Ureter (tissue), 1 donor: ENCODE results near the gene PGS1. TPM values are rescaled to one million over a fixed set of nuclear protein-coding genes. Genes with fewer than 3 reads are reported as not detected.

Source experiments
- DNase-seq: peaks from one replicate; pipeline ENCODE4 v3.0.0-alpha.2; 2020; ENCODE audit warnings: low spot score
- total RNA-seq: library from RNA; stranded (reverse); gene quantifications from one replicate; pipeline ENCODE4 v1.2.4, GENCODE V29; 2023
- donor health status: DM: yes; HTN: yes; CAD: no.

PGS1 gene
- total RNA-seq, 1 donor from 2014 or later, result 73.2 TPM

DNA sequence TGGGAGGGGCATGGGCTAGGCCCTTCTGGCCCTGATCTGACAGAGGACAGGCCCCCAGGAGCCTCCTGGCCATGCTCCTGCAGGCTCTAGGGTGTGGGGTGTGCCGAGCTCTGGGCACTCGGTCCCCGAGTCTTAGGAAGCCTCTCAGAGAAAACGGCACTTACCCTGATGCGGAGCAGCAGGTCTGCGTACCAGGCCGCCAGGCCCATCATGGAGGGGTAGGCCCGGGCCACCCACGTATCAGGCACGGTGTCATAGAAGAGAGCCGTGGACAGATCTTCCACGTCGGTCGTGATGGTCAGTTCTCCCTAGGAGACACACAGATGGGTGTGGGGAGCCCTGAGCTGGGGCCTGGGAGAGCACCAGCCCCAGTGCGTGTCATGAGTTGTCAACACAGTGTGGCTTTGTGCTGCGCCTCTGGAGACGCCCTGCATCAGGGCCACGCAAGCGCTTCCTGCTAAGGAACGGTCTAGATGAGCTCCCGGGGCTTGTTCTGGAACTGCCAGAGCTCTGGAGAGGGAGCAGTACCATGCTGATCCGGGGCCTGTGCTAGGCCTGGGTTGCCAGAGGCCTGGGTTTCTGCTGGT is 47.9 kb downstream of the PGS1 start:
- DNase-seq, result no peak

DNA sequence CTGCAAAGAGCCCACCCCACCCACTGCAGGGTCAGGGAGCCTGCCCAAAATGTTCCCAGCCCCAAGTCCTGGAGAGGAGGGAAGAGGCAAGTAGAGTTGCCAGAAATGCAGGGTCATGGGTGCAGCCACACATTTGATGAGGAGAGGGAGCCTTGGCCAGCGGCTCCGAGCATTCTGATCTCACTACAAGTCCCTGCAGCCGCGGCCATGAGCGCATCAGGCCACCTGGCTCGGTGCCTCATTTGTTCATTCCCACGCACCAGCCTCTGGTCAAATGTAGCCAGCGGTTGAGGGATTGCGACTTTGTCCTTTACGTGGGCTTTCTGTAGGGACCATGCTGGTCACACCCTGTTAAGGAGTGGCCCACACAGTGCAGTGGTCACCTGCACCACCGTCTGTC is 48.7 kb downstream of the PGS1 start:
- no peak for DNase-seq

DNA sequence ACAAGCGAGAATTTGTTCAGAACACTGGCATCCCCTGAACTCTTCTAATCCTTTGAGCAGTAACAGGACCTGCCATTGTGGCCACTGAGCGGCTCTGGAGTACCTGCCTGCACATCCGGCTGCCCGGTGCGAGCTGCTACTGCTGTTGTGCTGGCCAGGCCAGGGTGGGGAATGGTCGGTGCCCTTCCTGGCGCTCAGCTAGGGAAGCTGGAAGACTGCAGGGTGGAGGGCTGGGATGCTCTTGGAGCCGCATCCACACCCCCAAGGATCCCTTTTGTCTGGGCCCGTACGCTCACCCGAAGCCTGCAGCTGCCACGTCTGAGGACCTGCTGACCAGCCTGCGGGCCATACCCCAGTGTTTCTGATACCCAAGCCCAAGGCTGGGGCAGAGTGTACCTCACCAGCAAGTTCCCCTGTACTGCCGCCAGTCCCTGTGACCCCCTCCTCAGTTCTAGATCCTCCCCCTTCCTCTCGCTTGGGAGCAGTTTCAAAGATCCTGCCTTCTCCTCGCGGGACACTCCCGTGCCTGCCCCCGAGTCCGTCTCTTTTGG is 49.7 kb downstream of the PGS1 start:
- DNase-seq, result no peak

DNA sequence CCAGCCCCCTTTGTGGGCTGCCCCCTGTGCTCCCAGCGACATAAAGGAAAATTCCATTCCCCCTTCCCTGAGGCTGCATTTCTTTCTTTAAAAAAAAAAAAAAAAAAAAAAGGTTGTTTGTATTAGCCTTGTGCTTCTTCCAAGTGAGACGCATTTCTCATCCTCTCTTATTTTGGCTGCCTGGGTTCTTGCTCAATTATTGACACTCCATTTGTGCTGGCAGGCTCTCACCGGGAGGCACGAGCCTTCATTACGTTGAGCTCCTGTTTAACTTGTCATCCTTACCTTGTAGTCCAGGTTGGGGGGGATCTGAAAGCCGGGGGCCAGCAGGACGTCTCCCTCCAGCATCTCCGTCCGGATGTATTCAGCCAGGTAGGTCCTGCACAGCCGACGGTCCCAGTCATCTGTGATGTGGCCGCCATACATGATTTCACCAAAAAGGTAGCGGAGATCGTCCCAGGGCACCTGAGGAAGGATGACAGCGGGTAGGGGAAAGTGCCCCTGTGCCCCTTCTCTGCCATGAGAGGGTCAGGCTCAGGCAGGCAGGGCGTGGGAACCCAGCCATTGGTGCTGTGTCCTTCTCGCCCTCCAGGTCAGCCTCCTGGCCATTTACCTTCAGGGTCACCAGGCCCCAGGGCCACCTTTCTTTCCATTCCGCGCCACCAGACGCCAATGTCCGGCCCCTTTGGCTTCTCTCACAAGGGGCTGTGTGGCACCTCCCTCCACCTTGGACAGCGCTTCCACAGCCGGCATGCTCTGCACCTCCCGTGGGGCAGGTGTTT is 50.6 kb downstream of the PGS1 start:
- DNase-seq, result no peak

GRCh38 chr17:78429618-78429995 is 51.2 kb downstream of the PGS1 start:
- no peak for DNase-seq

DNA sequence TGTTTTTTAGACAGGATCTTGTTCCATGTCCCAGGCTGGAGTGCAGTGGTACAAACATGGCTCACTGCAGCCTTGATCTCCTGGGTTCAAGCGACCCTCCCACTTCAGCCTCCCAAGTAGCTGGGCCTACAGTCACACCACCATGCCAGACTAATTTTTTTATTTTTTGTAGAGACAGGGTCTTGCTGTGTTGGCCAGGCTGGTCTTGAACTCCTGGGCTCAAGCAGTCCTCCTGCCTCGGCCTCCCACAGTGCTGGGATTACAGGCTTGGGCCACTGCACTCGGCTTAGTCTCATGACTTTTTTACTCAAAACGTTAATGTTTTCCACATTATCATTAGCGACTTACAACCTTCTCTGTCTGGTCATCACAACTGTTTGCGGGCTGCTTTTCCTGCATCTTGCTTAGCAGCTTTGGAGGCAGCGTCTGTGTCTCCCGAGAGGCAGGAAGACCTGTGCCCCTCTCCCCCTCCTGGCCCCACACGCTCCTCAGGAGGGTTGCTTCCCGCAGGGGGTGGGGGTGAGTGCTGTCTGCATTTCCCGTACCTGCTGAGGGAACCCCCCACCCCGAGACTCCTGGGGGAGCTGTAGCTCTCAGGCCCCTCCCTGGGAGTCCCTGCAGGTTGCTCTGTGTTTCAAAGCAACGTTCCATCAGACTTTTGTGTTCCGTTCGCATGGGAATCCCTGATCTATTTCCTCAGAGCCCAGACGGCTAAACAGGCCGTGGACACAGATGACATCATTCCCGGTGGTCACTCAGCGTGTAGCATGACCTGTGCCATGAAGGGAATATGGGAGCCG is 52.6 kb downstream of the PGS1 start:
- DNase-seq, result no peak

DNA sequence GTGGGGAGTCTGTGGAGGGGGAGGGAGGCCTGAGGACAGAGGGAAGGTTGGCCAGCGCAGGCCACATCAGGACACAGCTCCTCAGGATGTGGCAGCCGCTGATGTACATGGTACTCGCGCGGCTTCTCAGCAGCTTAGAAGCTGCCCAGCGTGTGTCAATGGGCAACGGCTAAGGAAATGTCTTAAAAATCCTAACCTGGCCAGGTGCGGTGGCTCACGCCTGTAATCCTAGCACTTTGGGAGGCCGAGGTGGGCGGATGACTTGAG is 53.2 kb downstream of the PGS1 start:
- DNase-seq, result no peak

GRCh38 chr17:78432226-78433012 is 54.0 kb downstream of the PGS1 start:
- no peak for DNase-seq

- DNase-seq, result no peak
These were observed 54.7 kb downstream of the PGS1 start for GRCh38 chr17:78433013-78433727.

DNA sequence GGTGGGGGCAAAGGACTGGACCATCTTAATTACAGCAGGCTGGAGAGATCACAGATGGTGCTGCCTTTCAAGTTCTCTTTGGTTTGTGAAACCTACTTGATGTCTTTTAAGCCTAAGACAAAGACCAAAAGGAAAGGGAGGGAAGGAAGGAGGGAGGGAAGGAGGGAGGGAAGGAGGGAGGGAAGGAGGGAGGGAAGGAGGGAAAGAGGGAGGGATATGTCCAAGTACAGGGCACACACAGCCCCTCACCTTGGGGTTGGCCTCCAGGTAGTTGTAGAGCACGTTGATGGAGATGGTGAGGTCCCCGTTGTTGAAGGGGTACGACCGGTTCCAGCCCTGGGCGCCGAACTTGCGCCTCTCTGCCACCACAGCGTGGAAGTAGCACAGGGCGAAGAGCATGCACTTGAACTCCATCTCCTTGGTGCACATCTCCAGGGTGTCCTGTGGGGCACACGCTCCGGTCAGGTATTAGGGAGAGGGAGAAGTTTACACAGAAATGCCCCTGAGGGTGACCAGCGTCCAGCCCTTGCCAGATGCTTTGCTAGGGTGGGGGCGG is 55.4 kb downstream of the PGS1 start:
- DNase-seq, result no peak

- DNase-seq, result no peak
These were observed 56.2 kb downstream of the PGS1 start for GRCh38 chr17:78434455-78435329.

- DNase-seq, result no peak
These were observed 57.0 kb downstream of the PGS1 start for GRCh38 chr17:78435330-78436005.

DNA sequence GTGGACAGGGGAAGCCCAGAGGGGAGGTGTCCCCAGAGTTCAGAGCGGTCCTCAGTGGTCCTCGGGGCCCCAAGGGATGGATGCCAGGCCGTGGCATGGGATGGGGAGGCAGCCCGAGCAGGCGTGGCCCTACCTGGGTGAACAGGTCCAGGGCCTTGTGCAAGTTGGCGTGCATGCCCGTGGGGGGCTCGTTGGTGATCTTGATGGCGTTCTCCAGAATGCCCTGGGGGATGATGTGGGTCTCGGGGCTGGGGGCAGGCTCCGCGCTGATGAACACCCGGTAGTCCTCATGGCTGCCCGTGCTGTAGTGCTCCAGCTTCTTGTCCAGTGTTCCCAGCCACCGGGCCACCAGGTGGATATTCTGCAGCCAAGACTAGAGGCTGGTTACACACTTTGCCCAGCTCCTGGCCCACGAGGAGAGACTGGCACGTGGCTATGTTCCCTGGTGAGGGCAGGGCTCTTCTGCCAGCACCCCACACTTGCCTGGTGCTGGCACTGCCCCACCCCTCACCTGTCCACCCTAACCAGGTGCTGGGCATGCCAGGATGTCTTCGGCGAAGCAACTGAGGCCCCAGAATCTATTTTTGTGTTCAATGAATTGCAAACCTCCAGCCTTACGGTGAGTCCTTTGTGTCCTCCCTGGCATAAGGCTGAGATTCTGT is 59.2 kb downstream of the PGS1 start:
- no peak for DNase-seq

DNA sequence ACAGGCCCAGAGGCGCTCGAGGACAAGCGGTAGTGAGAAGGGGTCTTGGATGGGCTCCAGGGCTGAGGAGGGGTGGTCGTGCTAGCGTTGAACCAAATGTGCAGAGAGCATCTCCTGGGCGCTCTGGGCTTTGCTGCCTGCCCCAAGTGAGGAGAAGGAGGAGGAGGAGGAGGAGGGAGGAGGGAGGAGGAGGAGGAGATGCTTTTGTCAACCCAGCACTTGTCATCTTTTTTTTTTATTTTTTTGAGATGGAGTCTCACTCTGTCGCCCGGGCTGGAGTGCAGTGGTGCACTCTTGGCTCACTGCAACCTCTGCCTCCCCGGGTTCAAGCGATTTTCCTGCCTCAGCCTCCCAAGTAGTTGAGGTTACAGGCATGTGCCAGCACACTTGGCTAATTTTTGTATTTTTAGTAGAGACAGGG is 59.8 kb downstream of the PGS1 start:
- DNase-seq, result no peak

DNA sequence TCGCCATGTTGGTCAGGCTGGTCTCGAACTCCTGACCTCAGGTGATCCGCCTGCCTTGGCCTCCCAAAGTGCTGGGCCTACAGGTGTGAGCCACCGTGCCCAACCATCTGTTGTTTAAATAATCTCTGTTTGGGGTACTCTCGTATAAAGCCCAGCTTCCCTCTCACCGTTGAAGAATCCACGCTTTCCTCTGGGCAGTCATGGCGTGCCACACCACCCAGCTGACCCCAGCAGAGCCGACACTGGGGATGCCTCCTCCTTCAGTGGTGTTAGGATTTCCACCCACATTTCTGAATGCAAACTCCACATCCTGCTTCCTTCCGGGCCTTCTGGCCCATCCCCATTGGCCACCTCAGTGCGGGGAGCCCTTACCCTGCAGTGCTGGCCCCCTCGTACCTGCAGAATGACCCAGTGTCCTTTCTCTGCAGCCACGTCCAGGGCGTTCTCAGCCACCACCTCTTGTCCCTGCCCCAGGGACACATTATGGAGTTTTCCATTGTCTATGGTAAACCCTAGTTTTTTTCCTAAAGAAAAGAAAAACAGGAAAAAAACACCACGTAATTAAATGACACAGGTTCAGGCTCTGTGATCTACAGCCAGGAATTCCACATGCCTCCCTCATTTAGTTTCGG is 60.4 kb downstream of the PGS1 start:
- no peak for DNase-seq

GRCh38 chr17:78441271-78441971 is 63.0 kb downstream of the PGS1 start:
- DNase-seq, result no peak

DNA sequence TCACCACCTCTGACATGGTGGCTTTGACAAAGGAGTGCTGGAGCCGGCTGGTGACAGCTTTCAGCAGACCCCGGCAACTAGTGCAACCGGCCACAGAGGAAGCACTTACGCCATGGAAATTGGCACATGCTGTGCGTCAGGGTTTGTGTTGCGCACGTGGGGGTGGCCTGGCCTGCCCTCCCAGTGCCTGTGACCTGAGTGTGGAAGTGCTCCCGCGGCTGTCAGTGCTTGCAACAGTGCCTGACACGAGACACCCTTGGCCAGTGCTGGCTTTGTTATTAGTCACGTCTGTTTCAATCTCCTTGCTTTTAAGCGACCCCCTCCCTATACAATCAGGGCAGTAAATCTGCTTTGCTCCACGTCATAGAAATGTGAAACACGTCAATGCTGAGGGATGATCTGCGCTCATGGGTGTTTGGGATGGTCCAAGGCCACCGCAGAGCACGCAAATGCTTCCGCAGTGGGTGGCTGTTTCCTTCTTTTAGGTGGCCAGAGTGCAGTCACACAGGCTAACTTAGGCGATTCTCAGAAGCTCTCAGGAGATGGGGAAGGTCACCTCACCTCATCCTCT is 64.3 kb downstream of the PGS1 start:
- peak; percentile 66 for DNase-seq
